ENCODE data around the gene HMGN3. TPM values are rescaled to one million over a fixed set of nuclear protein-coding genes. Genes with fewer than 3 reads are reported as not detected.

The HMGN3 gene
- total RNA-seq, 2 experiments from 2014 or later: 45.6 to 49.4 TPM

DNA sequence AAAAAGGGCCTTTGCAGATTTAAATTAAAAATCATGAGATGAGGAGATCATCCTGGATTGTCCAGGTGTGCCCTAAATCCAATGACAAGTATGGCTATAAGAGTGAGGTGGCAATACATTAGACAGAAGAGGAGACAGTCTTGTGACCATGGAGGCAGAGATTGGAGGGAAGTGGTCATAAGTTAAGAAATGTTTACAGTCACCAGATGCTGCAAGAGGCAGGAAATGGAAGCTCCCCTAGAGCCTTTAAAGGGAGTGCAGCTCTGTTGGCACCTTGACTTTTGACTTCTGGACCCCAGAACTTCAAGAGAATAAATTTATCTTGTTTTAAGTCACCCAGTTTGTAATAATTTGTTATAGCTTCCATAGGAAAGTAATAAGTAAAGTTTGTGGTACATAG, 61.1 kb downstream of the HMGN3 start:
- TF ChIP-seq, protein P1, sequence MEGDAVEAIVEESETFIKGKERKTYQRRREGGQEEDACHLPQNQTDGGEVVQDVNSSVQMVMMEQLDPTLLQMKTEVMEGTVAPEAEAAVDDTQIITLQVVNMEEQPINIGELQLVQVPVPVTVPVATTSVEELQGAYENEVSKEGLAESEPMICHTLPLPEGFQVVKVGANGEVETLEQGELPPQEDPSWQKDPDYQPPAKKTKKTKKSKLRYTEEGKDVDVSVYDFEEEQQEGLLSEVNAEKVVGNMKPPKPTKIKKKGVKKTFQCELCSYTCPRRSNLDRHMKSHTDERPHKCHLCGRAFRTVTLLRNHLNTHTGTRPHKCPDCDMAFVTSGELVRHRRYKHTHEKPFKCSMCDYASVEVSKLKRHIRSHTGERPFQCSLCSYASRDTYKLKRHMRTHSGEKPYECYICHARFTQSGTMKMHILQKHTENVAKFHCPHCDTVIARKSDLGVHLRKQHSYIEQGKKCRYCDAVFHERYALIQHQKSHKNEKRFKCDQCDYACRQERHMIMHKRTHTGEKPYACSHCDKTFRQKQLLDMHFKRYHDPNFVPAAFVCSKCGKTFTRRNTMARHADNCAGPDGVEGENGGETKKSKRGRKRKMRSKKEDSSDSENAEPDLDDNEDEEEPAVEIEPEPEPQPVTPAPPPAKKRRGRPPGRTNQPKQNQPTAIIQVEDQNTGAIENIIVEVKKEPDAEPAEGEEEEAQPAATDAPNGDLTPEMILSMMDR (IDR thresholded peaks at IDR 0.05): no peak
- POLR2A ChIA-PET: no interaction called here
- H3K27ac Mint-ChIP-seq: no peak overlapping the region
- H3K4me1 Mint-ChIP-seq (ENCODE audit: low read depth): no peaks in the 10 kb centered on the region
- intact Hi-C loops (cut with micrococcal nuclease): no loop called here
- no peak overlapping the region for H3K4me3 Mint-ChIP-seq
- no peaks in the 10 kb centered on the region for H3K36me3 Mint-ChIP-seq (ENCODE audit: low read depth)
- CTCF ChIA-PET: no interaction called here
- no peak for DNase-seq
- peaks cover 3% of the 10 kb centered on the region for H3K27me3 Mint-ChIP-seq
- no peak for ATAC-seq
- no peaks in the 10 kb centered on the region for H3K9me3 Mint-ChIP-seq

DNA sequence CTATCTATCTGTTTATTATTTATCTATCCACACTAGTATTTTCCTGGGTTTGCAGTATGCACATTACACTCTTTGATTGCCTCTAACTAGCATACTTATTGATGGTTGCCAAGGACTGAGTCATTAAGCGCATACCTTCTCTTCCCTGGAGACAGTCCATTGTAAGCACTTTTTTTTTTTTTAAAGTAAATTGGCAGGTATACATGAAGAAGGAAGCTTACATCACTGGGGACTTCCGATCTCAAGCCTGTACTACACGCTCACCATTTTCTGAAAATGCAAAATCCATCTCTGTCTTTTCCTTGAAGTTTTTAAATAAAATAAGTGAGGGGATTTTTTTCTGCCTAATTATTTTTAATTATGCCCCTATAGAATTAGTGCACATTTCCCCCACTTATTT, 63.5 kb downstream of the HMGN3 start:
- ChIA-PET POLR2A (no interaction called here), CTCF (no interaction called here)
- Mint-ChIP-seq H3K9me3 (no peaks in the 10 kb centered on the region), H3K4me1 (ENCODE audit: low read depth) (no peaks in the 10 kb centered on the region), H3K4me3 (no peak overlapping the region), H3K27ac (no peak overlapping the region), H3K36me3 (ENCODE audit: low read depth) (no peaks in the 10 kb centered on the region), H3K27me3 (peaks cover 1% of the 10 kb centered on the region)
- DNase-seq (no peak), ATAC-seq (no peak)
- TF ChIP-seq, protein P1 (IDR thresholded peaks at IDR 0.05): no peak
- intact Hi-C loops (cut with micrococcal nuclease): no loop called here

DNA sequence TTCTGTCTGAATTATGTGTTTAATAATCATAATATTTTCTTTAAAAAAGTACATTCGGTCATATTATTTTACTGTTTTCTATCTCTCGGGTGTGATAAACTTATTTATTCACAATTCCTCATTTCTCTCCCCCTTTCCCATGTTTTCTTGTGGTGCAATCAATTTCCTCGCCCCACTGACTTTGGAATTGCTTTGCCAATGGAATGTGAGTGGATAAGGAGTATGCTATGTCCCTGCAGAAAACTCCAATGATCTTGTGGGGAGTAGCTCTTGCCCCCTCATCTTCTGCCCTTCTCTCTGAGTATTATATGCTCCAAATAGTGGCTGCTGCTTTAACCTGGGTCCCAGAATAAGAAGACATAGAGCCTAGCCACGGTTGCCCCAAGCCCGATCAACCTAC, 64.1 kb downstream of the HMGN3 start:
- Mint-ChIP-seq H3K27me3 (peaks cover 1% of the 10 kb centered on the region), H3K9me3 (no peaks in the 10 kb centered on the region), H3K27ac (no peak overlapping the region), H3K36me3 (ENCODE audit: low read depth) (no peaks in the 10 kb centered on the region), H3K4me1 (ENCODE audit: low read depth) (no peaks in the 10 kb centered on the region), H3K4me3 (no peak overlapping the region)
- intact Hi-C loops (cut with micrococcal nuclease): no loop called here
- ATAC-seq (no peak), DNase-seq (no peak)
- TF ChIP-seq, protein P1 (IDR thresholded peaks at IDR 0.05): no peak
- ChIA-PET CTCF (no interaction called here), POLR2A (no interaction called here)

DNA sequence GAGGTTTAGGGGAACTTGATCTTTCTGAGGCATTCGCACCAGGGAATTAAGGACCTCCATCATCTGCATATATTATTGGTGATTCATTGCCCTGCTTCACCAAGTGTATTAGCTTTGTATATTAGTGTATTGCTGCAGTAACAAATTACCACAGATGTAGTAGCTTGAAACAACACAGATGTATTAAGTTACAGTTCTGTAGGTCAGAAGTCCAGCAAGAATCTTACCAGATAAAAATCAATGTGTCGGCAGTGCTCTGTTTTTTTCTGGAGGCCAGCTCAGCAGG, 65.8 kb downstream of the HMGN3 start:
- no peaks in the 10 kb centered on the region for H3K36me3 Mint-ChIP-seq (ENCODE audit: low read depth)
- TF ChIP-seq, protein P1 (IDR thresholded peaks at IDR 0.05): no peak
- intact Hi-C loops (cut with micrococcal nuclease): no loop called here
- ChIA-PET CTCF (no interaction called here), POLR2A (no interaction called here)
- no peaks in the 10 kb centered on the region for H3K9me3 Mint-ChIP-seq
- peaks cover 2% of the 10 kb centered on the region for H3K27me3 Mint-ChIP-seq
- ATAC-seq: no peak
- H3K4me3 Mint-ChIP-seq: no peak overlapping the region
- no peaks in the 10 kb centered on the region for H3K4me1 Mint-ChIP-seq (ENCODE audit: low read depth)
- no peak for DNase-seq
- no peak overlapping the region for H3K27ac Mint-ChIP-seq

DNA sequence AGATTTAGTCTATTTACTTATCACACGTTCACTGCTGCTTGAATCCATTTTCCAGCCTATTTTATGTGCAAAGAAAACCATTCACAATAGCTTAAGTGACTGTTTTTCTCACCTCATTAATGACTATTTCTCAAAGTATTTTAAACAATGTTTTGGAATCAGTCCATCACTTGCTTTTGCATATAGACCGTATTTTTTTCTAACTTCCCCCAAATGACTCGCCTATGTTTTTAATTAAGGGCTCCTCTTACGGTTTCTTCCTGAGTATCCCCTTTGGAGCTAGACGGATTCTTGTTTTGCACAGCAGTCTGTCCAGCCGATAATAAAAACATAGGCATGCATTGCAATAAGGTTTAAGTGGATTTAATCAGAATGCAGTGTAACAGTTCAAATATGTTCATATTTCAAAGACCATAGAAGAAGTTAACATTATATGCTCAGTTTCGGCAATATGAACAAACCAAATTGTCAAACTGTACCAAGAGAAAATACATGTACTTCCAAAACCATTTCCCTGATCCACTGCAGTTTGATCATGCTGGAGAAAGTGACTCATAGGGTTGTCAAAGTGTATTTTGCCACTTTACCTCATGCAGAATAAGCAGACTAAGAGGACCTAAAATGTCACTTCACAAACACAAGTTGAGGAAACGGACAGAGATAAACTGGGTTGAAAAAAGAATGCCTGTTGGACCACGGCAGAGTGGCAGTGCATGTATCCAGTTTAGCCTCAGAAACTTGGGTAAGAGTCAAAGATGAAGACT, 66.4 kb downstream of the HMGN3 start:
- POLR2A ChIA-PET: no interaction called here

More for the DNA sequence above, 66.4 kb downstream of the HMGN3 start:
- H3K36me3 Mint-ChIP-seq (ENCODE audit: low read depth): no peaks in the 10 kb centered on the region
- no peaks in the 10 kb centered on the region for H3K9me3 Mint-ChIP-seq
- H3K27me3 Mint-ChIP-seq: peaks cover 2% of the 10 kb centered on the region
- no peak overlapping the region for H3K4me3 Mint-ChIP-seq
- ATAC-seq: no peak
- H3K27ac Mint-ChIP-seq: no peak overlapping the region
- H3K4me1 Mint-ChIP-seq (ENCODE audit: low read depth): no peaks in the 10 kb centered on the region
- CTCF ChIA-PET: no interaction called here
- no peak for DNase-seq
- intact Hi-C loops (cut with micrococcal nuclease): no loop called here
- TF ChIP-seq, protein P1 (IDR thresholded peaks at IDR 0.05): no peak
